Liver (tissue), 9 donors: Measurements from ENCODE around the gene FAM20C. TPM values are rescaled to one million over a fixed set of nuclear protein-coding genes. Genes with fewer than 3 reads are reported as not detected.

Source experiments
- DNase-seq: peaks from one replicate; pipeline ENCODE4 v3.0.0-alpha.2; 2017; ENCODE audit warnings: low spot score
- H3K27ac ChIP-seq, 2 donors: one replicate each; pipeline ENCODE4 v1.7.0; 2013; ENCODE audit warnings: inconsistent platforms in 2 of 2, low read length in 2 of 2, control low read depth in 1 of 2, low read depth in 1 of 2, mild to moderate bottlenecking in 1 of 2
- H3K27me3 ChIP-seq, 4 donors: one replicate each; pipeline versions ENCODE4 v1.6.1 to v1.7.0; 2013; ENCODE audit warnings: low read length in 3 of 4, inconsistent platforms in 1 of 4, mild to moderate bottlenecking in 1 of 4, moderate library complexity in 1 of 4; ENCODE audit not compliant: control insufficient read depth in 4 of 4, insufficient read depth in 4 of 4
- H3K36me3 ChIP-seq, 4 donors: one replicate each; pipeline versions ENCODE4 v1.6.1 to v1.7.0; 2013; ENCODE audit warnings: low read length in 3 of 4, mild to moderate bottlenecking in 3 of 4, low read depth in 1 of 4, moderate library complexity in 1 of 4; ENCODE audit not compliant: control insufficient read depth in 4 of 4, insufficient read depth in 3 of 4
- H3K4me1 ChIP-seq, 4 donors: one replicate each; pipeline versions ENCODE4 v1.6.1 to v1.7.0; 2013; ENCODE audit warnings: low read length in 3 of 4, mild to moderate bottlenecking in 3 of 4, moderate library complexity in 1 of 4; ENCODE audit not compliant: control insufficient read depth in 4 of 4, insufficient read depth in 4 of 4
- H3K4me3 ChIP-seq, 3 donors: one replicate each; pipeline versions ENCODE4 v1.6.1 to v1.7.0; 2013; ENCODE audit warnings: low read length in 3 of 3, control low read depth in 1 of 3, low read depth in 1 of 3, mild to moderate bottlenecking in 1 of 3
- H3K9ac ChIP-seq, 2 donors: one replicate each; pipeline ENCODE4 v1.7.0; 2013; ENCODE audit warnings: low read length in 2 of 2, mild to moderate bottlenecking in 2 of 2, moderate library complexity in 2 of 2, control low read depth in 1 of 2, low read depth in 1 of 2
- H3K9me3 ChIP-seq, 4 donors: one replicate each; pipeline versions ENCODE4 v1.6.1 to v1.7.0; 2013; ENCODE audit warnings: low read length in 3 of 4; ENCODE audit not compliant: control insufficient read depth in 4 of 4
- CTCF ChIP-seq: fragments of 150-350 bp; IDR thresholded peaks from 2 replicates; pipeline ENCODE4 v1.5.1; 2017; ENCODE audit warnings: improper control_type of control experiment, low read depth, low read length; ENCODE audit not compliant: missing input control
- EGR1 ChIP-seq, 2 donors: IDR thresholded peaks; 2 replicates each; pipeline ENCODE4 v1.6.1; 2016 to 2018; ENCODE audit warnings: antibody characterized with exemption in 2 of 2, low read depth in 2 of 2
- GABPA ChIP-seq, 2 donors: IDR thresholded peaks in 1 of 2; conservative IDR thresholded peaks in 1 of 2; 2 replicates each; pipeline ENCODE4 v1.6.1; 2016; ENCODE audit warnings: antibody characterized with exemption in 2 of 2, mild to moderate bottlenecking in 1 of 2, moderate library complexity in 1 of 2
- JUND ChIP-seq, 2 donors: IDR thresholded peaks; 2 replicates each; pipeline ENCODE4 v1.6.1; 2016; ENCODE audit warnings: antibody characterized with exemption in 2 of 2
- NR2F2 ChIP-seq: IDR thresholded peaks from 2 replicates; pipeline ENCODE4 v1.6.1; 2016; ENCODE audit warnings: antibody characterized with exemption
- RAD21 ChIP-seq, 2 donors: IDR thresholded peaks; 2 replicates each; pipeline ENCODE4 v1.6.1; 2016; ENCODE audit warnings: antibody characterized with exemption in 2 of 2, mild to moderate bottlenecking in 2 of 2
- RXRA ChIP-seq, 2 donors: IDR thresholded peaks; 2 replicates each; pipeline ENCODE4 v1.6.1; 2017 to 2018; ENCODE audit warnings: antibody characterized with exemption in 2 of 2, mild to moderate bottlenecking in 1 of 2
- SP1 ChIP-seq: IDR thresholded peaks from 2 replicates; pipeline ENCODE4 v1.6.1; 2018; ENCODE audit warnings: antibody characterized with exemption, mild to moderate bottlenecking
- YY1 ChIP-seq: IDR thresholded peaks from 2 replicates; pipeline ENCODE4 v1.6.1; 2016; ENCODE audit warnings: antibody characterized with exemption, mild to moderate bottlenecking
- ZBTB33 ChIP-seq: IDR thresholded peaks from 2 replicates; pipeline ENCODE4 v1.6.1; 2016; ENCODE audit warnings: antibody characterized with exemption
- WGBS: extraction: QIAGEN DNeasy Blood & Tissue Kit; methylation state at CpG from one replicate; pipeline ENCODE4 v1.1.7; 2013; 5-methylcytosine and 5-hydroxymethylcytosine counted together
- polyA plus RNA-seq, 2 donors: library from polyadenylated mRNA; stranded (reverse) in 1 of 2; unstranded in 1 of 2; fragments of 200-250 nt in 1 of 2; fragments of >200 nt in 1 of 2; fragmentation: Nextera tagmentation in 1 of 2; extraction: Ambion mirVana in 1 of 2; gene quantifications; one replicate each; pipeline versions ENCODE4 v1.2.1 to v1.2.3, GENCODE V29; 2013 to 2015
- total RNA-seq, 2 donors: library from RNA; depleted of rRNA; stranded (reverse); fragments of >200 nt; gene quantifications; one replicate each; pipeline ENCODE4 v1.2.3, GENCODE V29; 2014
- donor health status: healthy.
- donor health status: healthy.
- donor health status: healthy.
- donor health status: healthy.
- donor health status: healthy.

FAM20C gene
- total and polyA plus RNA-seq, 4 donors, result 13.4 to 40.4 (median 31.5) TPM

GRCh38 chr7:226281-226895 is 34.0 kb downstream of the FAM20C start:
- Histone ChIP-seq H3K9ac (no peak overlapping the region), H3K4me3 (no peak overlapping the region), H3K4me1 (peaks cover 0 to 17% (median 3%) of the 10 kb centered on the region in 4 donors), H3K36me3 (peaks cover 0 to 5% (median 1%) of the 10 kb centered on the region in 4 donors), H3K9me3 (no peaks in the 10 kb centered on the region), H3K27me3 (no peaks in the 10 kb centered on the region), H3K27ac (peak overlapping the region; percentile 52 to 54)
- DNase-seq, result no peak
- 74% methylated on average over 23 of the region's 23 CpGs for WGBS
- peak in 1 of 2 donors; percentile 17 for TF ChIP-seq RXRA (IDR thresholded peaks at IDR 0.05)
- TF ChIP-seq SP1, result no peak
- peak in 1 of 2 donors; percentile 38 for TF ChIP-seq RAD21 (IDR thresholded peaks at IDR 0.05)
- TF ChIP-seq JUND (IDR thresholded peaks at IDR 0.05), result no peak
- TF ChIP-seq CTCF, result no peak

- WGBS, result 87% methylated on average over 16 of the region's 16 CpGs
These were observed 35.6 kb downstream of the FAM20C start for GRCh38 chr7:227926-228325.

GRCh38 chr7:228610-229009 is 36.2 kb downstream of the FAM20C start:
- peaks cover 0 to 5% (median 1%) of the 10 kb centered on the region in 4 donors for H3K36me3 ChIP-seq
- peaks cover 13 to 37% (median 17%) of the 10 kb centered on the region in 4 donors for H3K4me1 ChIP-seq
- no peak overlapping the region for H3K9ac ChIP-seq
- no peaks in the 10 kb centered on the region for H3K27me3 ChIP-seq
- no peak for TF ChIP-seq NR2F2
- TF ChIP-seq SP1, result no peak
- no peak for TF ChIP-seq RAD21 (IDR thresholded peaks at IDR 0.05)
- TF ChIP-seq GABPA (IDR thresholded peaks at IDR 0.05 in 1 of 2, conservative IDR thresholded peaks at IDR 0.05 in 1 of 2), result no peak
- no peak for TF ChIP-seq YY1
- no peak for TF ChIP-seq JUND (IDR thresholded peaks at IDR 0.05)
- no peak for TF ChIP-seq ZBTB33
- TF ChIP-seq EGR1 (IDR thresholded peaks at IDR 0.05; ENCODE audit: low read depth in 2 of 2), result no peak
- peak overlapping the region; percentile 2 for H3K27ac ChIP-seq
- H3K9me3 ChIP-seq, result no peaks in the 10 kb centered on the region
- H3K4me3 ChIP-seq, result no peak overlapping the region
- WGBS, result 93% methylated on average over 12 of the region's 12 CpGs
- DNase-seq, result no peak

More at GRCh38 chr7:227926-228325, 35.6 kb downstream of the FAM20C start:
- no peak overlapping the region for H3K9ac ChIP-seq
- H3K4me3 ChIP-seq, result no peak overlapping the region
- no peaks in the 10 kb centered on the region for H3K9me3 ChIP-seq
- no peak for TF ChIP-seq SP1
- peaks cover 0 to 5% (median 1%) of the 10 kb centered on the region in 4 donors for H3K36me3 ChIP-seq
- DNase-seq, result no peak
- peak overlapping the region; percentile 2 to 42 for H3K27ac ChIP-seq
- peaks cover 6 to 30% (median 10%) of the 10 kb centered on the region in 4 donors for H3K4me1 ChIP-seq
- H3K27me3 ChIP-seq, result no peaks in the 10 kb centered on the region
